ENCODE data around the gene USP37.

DNA sequence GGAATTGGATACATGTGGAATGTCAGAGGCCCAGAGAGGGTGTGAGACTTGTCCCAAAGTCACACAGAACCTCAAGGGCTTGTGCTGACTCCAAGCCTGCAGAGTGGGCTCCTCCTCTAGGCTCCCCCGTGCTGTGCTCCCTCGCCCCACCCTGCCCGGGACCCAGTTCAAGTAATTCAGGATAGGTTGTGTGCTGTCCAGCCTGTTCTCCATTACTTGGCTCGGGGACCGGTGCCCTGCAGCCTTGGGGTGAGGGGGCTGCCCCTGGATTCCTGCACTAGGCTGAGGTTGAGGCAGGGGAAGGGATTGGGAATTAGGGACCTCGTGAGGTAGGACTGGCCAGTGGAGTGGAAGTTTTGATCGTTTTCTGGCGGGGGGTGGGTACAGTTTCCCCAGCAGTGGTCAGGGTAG, 165.7 kb downstream of the USP37 start:
- TF ChIP-seq CTCF (IDR thresholded peaks at IDR 0.05) (no peak), POLR2A (IDR thresholded peaks at IDR 0.05) (no peak)

All from breast epithelium (tissue), 3 donors.